Liver (tissue), 9 donors: ENCODE measurements around the gene KIAA1614. TPM values are rescaled to one million over a fixed set of nuclear protein-coding genes. Genes with fewer than 3 reads are reported as not detected.

Experiments
- DNase-seq: peaks from one replicate; pipeline ENCODE4 v3.0.0-alpha.2; 2017; ENCODE audit warnings: low spot score
- H3K27ac ChIP-seq, 2 donors: one replicate each; pipeline ENCODE4 v1.7.0; 2013; ENCODE audit warnings: inconsistent platforms in 2 of 2, low read length in 2 of 2, control low read depth in 1 of 2, low read depth in 1 of 2, mild to moderate bottlenecking in 1 of 2
- H3K27me3 ChIP-seq, 4 donors: one replicate each; pipeline versions ENCODE4 v1.6.1 to v1.7.0; 2013; ENCODE audit warnings: low read length in 3 of 4, inconsistent platforms in 1 of 4, mild to moderate bottlenecking in 1 of 4, moderate library complexity in 1 of 4; ENCODE audit not compliant: control insufficient read depth in 4 of 4, insufficient read depth in 4 of 4
- H3K36me3 ChIP-seq, 4 donors: one replicate each; pipeline versions ENCODE4 v1.6.1 to v1.7.0; 2013; ENCODE audit warnings: low read length in 3 of 4, mild to moderate bottlenecking in 3 of 4, low read depth in 1 of 4, moderate library complexity in 1 of 4; ENCODE audit not compliant: control insufficient read depth in 4 of 4, insufficient read depth in 3 of 4
- H3K4me1 ChIP-seq, 4 donors: one replicate each; pipeline versions ENCODE4 v1.6.1 to v1.7.0; 2013; ENCODE audit warnings: low read length in 3 of 4, mild to moderate bottlenecking in 3 of 4, moderate library complexity in 1 of 4; ENCODE audit not compliant: control insufficient read depth in 4 of 4, insufficient read depth in 4 of 4
- H3K4me3 ChIP-seq, 3 donors: one replicate each; pipeline versions ENCODE4 v1.6.1 to v1.7.0; 2013; ENCODE audit warnings: low read length in 3 of 3, control low read depth in 1 of 3, low read depth in 1 of 3, mild to moderate bottlenecking in 1 of 3
- H3K9ac ChIP-seq, 2 donors: one replicate each; pipeline ENCODE4 v1.7.0; 2013; ENCODE audit warnings: low read length in 2 of 2, mild to moderate bottlenecking in 2 of 2, moderate library complexity in 2 of 2, control low read depth in 1 of 2, low read depth in 1 of 2
- H3K9me3 ChIP-seq, 4 donors: one replicate each; pipeline versions ENCODE4 v1.6.1 to v1.7.0; 2013; ENCODE audit warnings: low read length in 3 of 4; ENCODE audit not compliant: control insufficient read depth in 4 of 4
- ATF3 ChIP-seq: IDR thresholded peaks from 2 replicates; pipeline ENCODE4 v1.6.1; 2016; ENCODE audit warnings: antibody characterized with exemption
- CTCF ChIP-seq: fragments of 150-350 bp; IDR thresholded peaks from 2 replicates; pipeline ENCODE4 v1.5.1; 2017; ENCODE audit warnings: improper control_type of control experiment, low read depth, low read length; ENCODE audit not compliant: missing input control
- EGR1 ChIP-seq, 2 donors: IDR thresholded peaks; 2 replicates each; pipeline ENCODE4 v1.6.1; 2016 to 2018; ENCODE audit warnings: antibody characterized with exemption in 2 of 2, low read depth in 2 of 2
- FOXA1 ChIP-seq: IDR thresholded peaks from 2 replicates; pipeline ENCODE4 v1.6.1; 2016; ENCODE audit warnings: antibody characterized with exemption
- FOXA2 ChIP-seq: IDR thresholded peaks from 2 replicates; pipeline ENCODE4 v1.6.1; 2016; ENCODE audit warnings: antibody characterized with exemption
- GABPA ChIP-seq, 2 donors: IDR thresholded peaks in 1 of 2; conservative IDR thresholded peaks in 1 of 2; 2 replicates each; pipeline ENCODE4 v1.6.1; 2016; ENCODE audit warnings: antibody characterized with exemption in 2 of 2, mild to moderate bottlenecking in 1 of 2, moderate library complexity in 1 of 2
- HNF4A ChIP-seq, 2 donors: conservative IDR thresholded peaks; 2 replicates each; pipeline ENCODE4 v1.6.1; 2016; ENCODE audit warnings: antibody characterized with exemption in 2 of 2, mild to moderate bottlenecking in 2 of 2
- HNF4G ChIP-seq: IDR thresholded peaks from 2 replicates; pipeline ENCODE4 v1.6.1; 2016; ENCODE audit warnings: antibody characterized with exemption
- JUND ChIP-seq, 2 donors: IDR thresholded peaks; 2 replicates each; pipeline ENCODE4 v1.6.1; 2016; ENCODE audit warnings: antibody characterized with exemption in 2 of 2
- MAX ChIP-seq: IDR thresholded peaks from 2 replicates; pipeline ENCODE4 v1.6.1; 2016; ENCODE audit warnings: antibody characterized with exemption
- NR2F2 ChIP-seq: IDR thresholded peaks from 2 replicates; pipeline ENCODE4 v1.6.1; 2016; ENCODE audit warnings: antibody characterized with exemption
- RAD21 ChIP-seq, 2 donors: IDR thresholded peaks; 2 replicates each; pipeline ENCODE4 v1.6.1; 2016; ENCODE audit warnings: antibody characterized with exemption in 2 of 2, mild to moderate bottlenecking in 2 of 2
- REST ChIP-seq: IDR thresholded peaks from 2 replicates; pipeline ENCODE4 v1.6.1; 2016; ENCODE audit warnings: antibody characterized with exemption, mild to moderate bottlenecking
- RXRA ChIP-seq, 2 donors: IDR thresholded peaks; 2 replicates each; pipeline ENCODE4 v1.6.1; 2017 to 2018; ENCODE audit warnings: antibody characterized with exemption in 2 of 2, mild to moderate bottlenecking in 1 of 2
- SP1 ChIP-seq: IDR thresholded peaks from 2 replicates; pipeline ENCODE4 v1.6.1; 2018; ENCODE audit warnings: antibody characterized with exemption, mild to moderate bottlenecking
- TAF1 ChIP-seq: conservative IDR thresholded peaks from 2 replicates; pipeline ENCODE4 v1.6.1; 2016; ENCODE audit warnings: antibody characterized with exemption, mild to moderate bottlenecking
- YY1 ChIP-seq: IDR thresholded peaks from 2 replicates; pipeline ENCODE4 v1.6.1; 2016; ENCODE audit warnings: antibody characterized with exemption, mild to moderate bottlenecking
- ZBTB33 ChIP-seq: IDR thresholded peaks from 2 replicates; pipeline ENCODE4 v1.6.1; 2016; ENCODE audit warnings: antibody characterized with exemption
- WGBS: extraction: QIAGEN DNeasy Blood & Tissue Kit; methylation state at CpG from one replicate; pipeline ENCODE4 v1.1.7; 2013; 5-methylcytosine and 5-hydroxymethylcytosine counted together
- polyA plus RNA-seq, 2 donors: library from polyadenylated mRNA; stranded (reverse) in 1 of 2; unstranded in 1 of 2; fragments of 200-250 nt in 1 of 2; fragments of >200 nt in 1 of 2; fragmentation: Nextera tagmentation in 1 of 2; extraction: Ambion mirVana in 1 of 2; gene quantifications; one replicate each; pipeline versions ENCODE4 v1.2.1 to v1.2.3, GENCODE V29; 2013 to 2015
- total RNA-seq, 2 donors: library from RNA; depleted of rRNA; stranded (reverse); fragments of >200 nt; gene quantifications; one replicate each; pipeline ENCODE4 v1.2.3, GENCODE V29; 2014
- donor health status: healthy.
- donor health status: healthy.
- donor health status: healthy.
- donor health status: healthy.
- donor health status: healthy.

The KIAA1614 gene
- total and polyA plus RNA-seq, 4 donors = 0.21 to 1.1 (median 0.40) TPM

GRCh38 chr1:180964056-180964455 lies 51.4 kb downstream of the KIAA1614 start:
- H3K27ac ChIP-seq = no peak overlapping the region
- H3K9me3 ChIP-seq = no peaks in the 10 kb centered on the region
- DNase-seq = no peak
- 91% methylated on average over 10 of the region's 10 CpGs for WGBS
- TF ChIP-seq CTCF (no peak), ZBTB33 (no peak), YY1 (no peak), REST (no peak), FOXA2 (no peak), RXRA (IDR thresholded peaks at IDR 0.05) (no peak), EGR1 (IDR thresholded peaks at IDR 0.05; ENCODE audit: low read depth in 2 of 2) (no peak), ATF3 (no peak), SP1 (no peak), RAD21 (IDR thresholded peaks at IDR 0.05) (no peak), NR2F2 (no peak), JUND (IDR thresholded peaks at IDR 0.05) (no peak), HNF4G (no peak), HNF4A (conservative IDR thresholded peaks at IDR 0.05) (no peak), GABPA (IDR thresholded peaks at IDR 0.05 in 1 of 2, conservative IDR thresholded peaks at IDR 0.05 in 1 of 2) (no peak), FOXA1 (no peak), TAF1 (no peak), MAX (no peak)
- no peaks in the 10 kb centered on the region for H3K36me3 ChIP-seq
- no peaks in the 10 kb centered on the region for H3K4me1 ChIP-seq
- no peak overlapping the region for H3K4me3 ChIP-seq
- H3K9ac ChIP-seq = no peak overlapping the region
- H3K27me3 ChIP-seq = no peaks in the 10 kb centered on the region

- Histone ChIP-seq H3K36me3 (no peaks in the 10 kb centered on the region), H3K4me3 (no peak overlapping the region), H3K27me3 (no peaks in the 10 kb centered on the region), H3K27ac (no peak overlapping the region), H3K9me3 (no peaks in the 10 kb centered on the region), H3K9ac (no peak overlapping the region), H3K4me1 (no peaks in the 10 kb centered on the region)
- 95% methylated on average over 6 of the region's 6 CpGs for WGBS
- TF ChIP-seq YY1 = no peak
- TF ChIP-seq SP1 = no peak
- no peak for DNase-seq
These were observed 51.9 kb downstream of the KIAA1614 start for GRCh38 chr1:180964595-180964994.
